Measurements from ENCODE around the gene SNX21.

The SNX21 gene

GRCh38 chr20:45813006-45813340 lies 20.6 kb upstream of the SNX21 start:
- no peaks in the 10 kb centered on the region for H3K9me3 ChIP-seq (ENCODE audit: insufficient read depth, low read depth, low read length)
- no peaks in the 10 kb centered on the region for H3K4me1 ChIP-seq (ENCODE audit: insufficient read depth, low read length)
- H3K36me3 ChIP-seq (ENCODE audit: insufficient read depth, low read depth, low read length), result peaks cover 78% of the 10 kb centered on the region
- H3K9ac ChIP-seq (ENCODE audit: low read depth, low read length), result peak overlapping the region; percentile 97
- H3K27ac ChIP-seq (ENCODE audit: low read length), result peak overlapping the region; percentile 46
- no peaks in the 10 kb centered on the region for H3K27me3 ChIP-seq (ENCODE audit: insufficient read depth, low read length)
- peak overlapping the region; percentile 97 for H3K4me3 ChIP-seq (ENCODE audit: low read length)

DNA sequence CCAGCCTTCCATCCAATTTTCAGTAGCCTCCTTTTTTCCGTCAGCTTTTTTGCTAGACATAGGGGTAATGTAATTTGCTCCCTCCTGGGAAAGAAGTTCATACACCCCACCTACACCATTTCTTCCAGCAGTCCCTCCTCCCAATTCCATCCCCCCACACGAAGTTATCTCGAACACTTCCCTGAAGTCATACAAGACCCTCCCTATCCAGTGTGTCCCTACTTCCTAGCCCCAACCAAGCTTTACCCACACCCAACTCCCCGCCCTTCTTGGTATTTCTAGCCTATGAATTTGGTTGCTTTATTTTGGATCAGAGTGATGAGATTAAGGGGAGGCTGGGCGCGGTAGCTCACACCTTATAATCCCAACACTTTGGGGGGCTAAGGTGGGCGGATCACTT lies 20.1 kb upstream of the SNX21 start:
- H3K36me3 ChIP-seq (ENCODE audit: insufficient read depth, low read depth, low read length), result peaks cover 75% of the 10 kb centered on the region
- peak overlapping the region; percentile 97 for H3K9ac ChIP-seq (ENCODE audit: low read depth, low read length)
- no peak overlapping the region for H3K27ac ChIP-seq (ENCODE audit: low read length)
- peak overlapping the region; percentile 97 for H3K4me3 ChIP-seq (ENCODE audit: low read length)
- no peaks in the 10 kb centered on the region for H3K27me3 ChIP-seq (ENCODE audit: insufficient read depth, low read length)
- no peaks in the 10 kb centered on the region for H3K4me1 ChIP-seq (ENCODE audit: insufficient read depth, low read length)
- H3K9me3 ChIP-seq (ENCODE audit: insufficient read depth, low read depth, low read length), result no peaks in the 10 kb centered on the region

DNA sequence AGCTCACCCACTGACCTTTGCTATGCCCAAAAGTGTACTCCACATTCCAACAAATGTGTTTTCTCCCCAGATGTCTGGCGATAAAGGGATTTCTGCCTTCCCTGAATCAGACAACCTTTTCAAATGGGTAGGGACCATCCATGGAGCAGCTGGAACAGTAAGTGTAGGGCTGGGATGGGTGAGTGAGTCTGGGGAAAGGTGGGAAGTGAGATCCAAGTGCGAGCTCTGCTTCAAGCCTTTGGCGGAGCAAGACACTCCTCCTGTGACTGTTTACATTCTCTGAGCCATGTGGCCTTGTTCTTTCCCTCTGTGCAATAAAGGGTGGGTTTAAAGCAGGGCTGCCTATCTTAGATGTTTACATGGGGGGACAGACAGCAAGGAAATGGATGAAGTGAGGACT lies 19.3 kb upstream of the SNX21 start:
- no peaks in the 10 kb centered on the region for H3K4me1 ChIP-seq (ENCODE audit: insufficient read depth, low read length)
- no peaks in the 10 kb centered on the region for H3K9me3 ChIP-seq (ENCODE audit: insufficient read depth, low read depth, low read length)
- H3K9ac ChIP-seq (ENCODE audit: low read depth, low read length), result no peak overlapping the region
- peak overlapping the region; percentile 36; the same call in 1 of the 2 replicates for H3K4me3 ChIP-seq (ENCODE audit: low read length)
- no peak overlapping the region for H3K27ac ChIP-seq (ENCODE audit: low read length)
- H3K27me3 ChIP-seq (ENCODE audit: insufficient read depth, low read length), result no peaks in the 10 kb centered on the region
- peaks cover 68% of the 10 kb centered on the region for H3K36me3 ChIP-seq (ENCODE audit: insufficient read depth, low read depth, low read length)

DNA sequence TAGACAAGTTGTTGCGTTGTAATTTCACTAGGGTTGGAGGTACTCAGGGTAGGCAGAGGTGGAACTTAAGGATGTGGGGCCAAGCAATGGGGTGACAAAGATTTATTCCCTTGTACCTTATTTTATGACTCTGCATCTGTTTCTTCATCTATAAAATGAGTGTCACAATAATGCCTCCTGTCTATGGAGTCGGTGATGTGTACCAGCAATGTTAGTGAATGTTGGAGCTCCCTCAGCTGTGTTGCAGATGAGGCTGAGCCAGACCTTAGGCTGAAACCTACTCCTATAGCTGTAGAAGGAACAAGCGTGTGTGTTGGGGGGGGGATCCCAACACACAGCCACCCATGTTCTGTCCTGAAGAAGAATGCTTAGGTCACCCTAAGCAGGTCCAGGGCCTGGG lies 16.6 kb upstream of the SNX21 start:
- Histone ChIP-seq H3K4me3 (ENCODE audit: low read length) (no peak overlapping the region), H3K27me3 (ENCODE audit: insufficient read depth, low read length) (no peaks in the 10 kb centered on the region), H3K36me3 (ENCODE audit: insufficient read depth, low read depth, low read length) (peaks cover 49% of the 10 kb centered on the region), H3K4me1 (ENCODE audit: insufficient read depth, low read length) (no peaks in the 10 kb centered on the region; the same call in 1 of the 2 replicates), H3K27ac (ENCODE audit: low read length) (no peak overlapping the region), H3K9me3 (ENCODE audit: insufficient read depth, low read depth, low read length) (no peaks in the 10 kb centered on the region), H3K9ac (ENCODE audit: low read depth, low read length) (no peak overlapping the region)

DNA sequence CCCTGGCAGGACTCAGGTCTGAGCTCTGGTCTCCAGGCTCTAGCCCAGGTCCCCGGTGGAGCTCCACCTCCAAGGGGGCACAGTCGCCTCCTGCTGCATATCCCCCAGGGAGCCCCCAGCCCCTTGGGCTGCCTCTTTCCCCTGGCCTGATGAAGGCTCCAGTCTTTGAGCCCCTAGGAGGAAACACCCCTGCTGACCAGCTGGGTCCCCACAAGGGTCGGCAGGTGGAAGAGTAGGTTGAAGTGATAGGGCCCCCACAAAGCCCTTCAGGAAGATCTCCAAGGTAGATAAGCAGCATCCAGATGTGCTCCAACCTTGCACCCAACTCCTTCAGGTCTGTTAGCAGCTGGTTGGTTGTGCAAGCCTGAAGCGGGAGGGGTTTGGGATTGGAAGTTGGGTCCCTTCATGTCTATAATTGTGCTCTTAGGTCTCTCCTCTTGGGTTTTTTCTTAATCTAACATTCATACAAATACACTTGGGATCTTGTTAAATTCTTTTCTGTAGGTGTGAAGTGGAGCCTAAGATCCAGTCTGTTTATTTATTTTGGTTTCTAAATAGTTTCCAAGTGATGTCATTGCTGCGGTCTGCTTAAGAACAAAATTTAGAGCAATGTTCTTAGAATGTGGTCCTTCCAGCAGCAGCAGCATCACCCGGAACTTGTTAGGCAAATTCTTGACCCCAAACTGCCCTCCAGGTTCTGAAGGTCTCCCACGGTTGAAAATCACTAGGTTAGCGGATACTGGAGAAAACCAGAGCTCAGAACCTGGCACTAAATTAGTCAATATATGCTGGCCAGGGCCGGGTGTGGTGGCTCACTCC lies 16.0 kb upstream of the SNX21 start:
- H3K36me3 ChIP-seq (ENCODE audit: insufficient read depth, low read depth, low read length), result peaks cover 49% of the 10 kb centered on the region
- no peak overlapping the region for H3K27ac ChIP-seq (ENCODE audit: low read length)
- H3K9me3 ChIP-seq (ENCODE audit: insufficient read depth, low read depth, low read length), result no peaks in the 10 kb centered on the region
- no peak overlapping the region for H3K9ac ChIP-seq (ENCODE audit: low read depth, low read length)
- H3K4me3 ChIP-seq (ENCODE audit: low read length), result no peak overlapping the region
- no peaks in the 10 kb centered on the region; the same call in 1 of the 2 replicates for H3K4me1 ChIP-seq (ENCODE audit: insufficient read depth, low read length)
- 0 out of 2 replicates have a peak, but pooled peaks cover 2% of the 10 kb centered on the region for H3K27me3 ChIP-seq (ENCODE audit: insufficient read depth, low read length)

GRCh38 chr20:45818239-45818638 lies 15.4 kb upstream of the SNX21 start:
- Histone ChIP-seq H3K9ac (ENCODE audit: low read depth, low read length) (no peak overlapping the region), H3K4me3 (ENCODE audit: low read length) (no peak overlapping the region), H3K27me3 (ENCODE audit: insufficient read depth, low read length) (peaks cover 8% of the 10 kb centered on the region), H3K4me1 (ENCODE audit: insufficient read depth, low read length) (no peaks in the 10 kb centered on the region; the same call in 1 of the 2 replicates), H3K9me3 (ENCODE audit: insufficient read depth, low read depth, low read length) (no peaks in the 10 kb centered on the region), H3K27ac (ENCODE audit: low read length) (no peak overlapping the region), H3K36me3 (ENCODE audit: insufficient read depth, low read depth, low read length) (peaks cover 47% of the 10 kb centered on the region)

DNA sequence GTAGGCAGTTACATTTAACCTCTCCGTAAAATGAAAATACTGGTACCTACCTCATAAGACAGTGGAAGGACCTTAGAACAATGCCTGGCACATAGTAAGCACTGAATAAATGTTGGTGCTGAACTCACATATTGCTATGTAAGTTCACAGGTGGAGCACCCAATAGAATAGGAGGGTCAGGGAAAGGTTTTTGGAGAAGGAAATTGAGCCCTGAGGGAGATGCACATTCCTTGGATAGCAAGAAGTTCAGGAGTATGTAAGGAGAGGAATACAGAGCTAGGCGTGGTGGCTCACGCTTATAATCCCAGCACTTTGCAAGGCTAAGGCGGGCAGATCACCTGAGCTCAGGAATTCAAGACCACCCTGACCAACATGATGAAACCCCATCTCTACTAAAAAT lies 14.1 kb upstream of the SNX21 start:
- Histone ChIP-seq H3K4me1 (ENCODE audit: insufficient read depth, low read length) (no peaks in the 10 kb centered on the region; the same call in 1 of the 2 replicates), H3K9ac (ENCODE audit: low read depth, low read length) (no peak overlapping the region)

DNA sequence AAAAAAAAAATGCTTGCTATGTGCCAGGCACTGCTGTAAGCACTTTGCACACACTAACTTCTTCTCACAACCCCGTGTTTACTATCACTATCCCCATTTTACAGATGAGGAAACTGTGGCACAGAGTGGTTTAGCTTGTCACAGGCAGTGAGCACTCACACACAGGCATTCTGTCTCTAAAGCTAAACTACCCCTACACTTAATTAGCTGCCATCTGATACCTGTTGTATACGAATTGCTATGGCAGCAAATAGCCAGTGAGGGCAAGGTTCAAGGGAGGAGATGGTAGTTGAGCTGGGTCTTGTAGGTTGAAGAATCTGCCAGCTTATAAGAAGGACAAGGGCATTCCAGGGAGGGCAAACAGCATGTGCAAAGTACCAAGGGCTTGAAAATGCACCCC lies 11.7 kb upstream of the SNX21 start:
- no peak overlapping the region for H3K9ac ChIP-seq (ENCODE audit: low read depth, low read length)
- H3K4me3 ChIP-seq (ENCODE audit: low read length), result no peak overlapping the region
- H3K4me1 ChIP-seq (ENCODE audit: insufficient read depth, low read length), result no peaks in the 10 kb centered on the region; the same call in 1 of the 2 replicates
- H3K9me3 ChIP-seq (ENCODE audit: insufficient read depth, low read depth, low read length), result no peaks in the 10 kb centered on the region
- peaks cover 13% of the 10 kb centered on the region; the same call in 1 of the 2 replicates for H3K36me3 ChIP-seq (ENCODE audit: insufficient read depth, low read depth, low read length)
- H3K27ac ChIP-seq (ENCODE audit: low read length), result no peak overlapping the region
- H3K27me3 ChIP-seq (ENCODE audit: insufficient read depth, low read length), result peaks cover 24% of the 10 kb centered on the region

More for the DNA sequence above, 14.1 kb upstream of the SNX21 start:
- H3K4me3 ChIP-seq (ENCODE audit: low read length), result no peak overlapping the region
- no peaks in the 10 kb centered on the region for H3K9me3 ChIP-seq (ENCODE audit: insufficient read depth, low read depth, low read length)
- peaks cover 36% of the 10 kb centered on the region for H3K36me3 ChIP-seq (ENCODE audit: insufficient read depth, low read depth, low read length)
- no peak overlapping the region for H3K27ac ChIP-seq (ENCODE audit: low read length)
- peaks cover 20% of the 10 kb centered on the region for H3K27me3 ChIP-seq (ENCODE audit: insufficient read depth, low read length)

- Histone ChIP-seq H3K9me3 (ENCODE audit: insufficient read depth, low read depth, low read length) (no peaks in the 10 kb centered on the region), H3K4me3 (ENCODE audit: low read length) (no peak overlapping the region), H3K27me3 (ENCODE audit: insufficient read depth, low read length) (peaks cover 24% of the 10 kb centered on the region), H3K4me1 (ENCODE audit: insufficient read depth, low read length) (no peaks in the 10 kb centered on the region; the same call in 1 of the 2 replicates), H3K27ac (ENCODE audit: low read length) (no peak overlapping the region), H3K36me3 (ENCODE audit: insufficient read depth, low read depth, low read length) (0 out of 2 replicates have a peak, but pooled peaks cover 4% of the 10 kb centered on the region), H3K9ac (ENCODE audit: low read depth, low read length) (no peak overlapping the region)
These were observed 10.7 kb upstream of the SNX21 start for GRCh38 chr20:45822857-45823256.

DNA sequence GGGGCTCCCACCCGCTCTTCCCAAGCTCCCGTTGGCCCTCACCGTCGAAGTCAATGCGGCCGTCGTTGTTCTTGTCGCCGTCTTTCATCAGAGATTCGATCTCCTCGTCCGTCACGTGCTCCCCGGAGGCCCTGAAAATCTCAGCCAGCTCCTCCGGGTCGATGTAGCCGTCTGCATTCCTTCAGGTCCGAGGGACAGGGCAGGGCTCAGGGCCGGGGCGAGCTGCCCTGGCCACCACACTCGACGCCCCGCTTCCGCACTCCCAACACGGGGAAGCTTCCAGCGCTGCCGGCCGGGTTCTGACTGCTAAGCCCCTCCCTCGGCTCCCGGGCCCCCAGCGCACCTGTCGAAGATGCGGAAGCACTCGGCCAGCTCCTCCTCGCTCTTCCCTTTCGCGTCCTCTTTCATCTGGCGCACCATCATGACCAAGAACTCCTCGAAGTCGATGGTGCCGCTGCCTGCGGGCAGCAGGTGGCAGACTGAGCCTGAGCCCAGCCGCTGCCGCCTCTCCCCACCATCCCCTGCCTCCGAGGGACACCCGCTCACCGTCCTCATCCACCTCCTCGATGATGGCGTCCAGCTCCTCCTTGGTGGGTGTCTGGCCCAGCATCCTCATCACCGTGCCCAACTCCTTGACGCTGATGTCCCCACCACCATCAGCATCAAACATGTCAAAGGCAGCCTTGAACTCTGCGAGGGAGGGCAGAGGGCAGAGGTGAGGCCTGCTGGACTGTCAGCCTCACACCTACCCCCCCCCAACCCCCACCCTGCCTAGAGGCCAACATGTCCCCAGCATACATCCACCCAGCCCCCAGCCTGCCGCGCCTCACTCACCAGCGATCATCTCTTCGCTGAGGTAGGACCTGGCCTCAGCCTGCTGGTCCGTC lies 9.4 kb upstream of the SNX21 start:
- H3K4me1 ChIP-seq (ENCODE audit: insufficient read depth, low read length), result no peaks in the 10 kb centered on the region; the same call in 1 of the 2 replicates
- no peak overlapping the region for H3K9ac ChIP-seq (ENCODE audit: low read depth, low read length)
- H3K27me3 ChIP-seq (ENCODE audit: insufficient read depth, low read length), result peaks cover 24% of the 10 kb centered on the region
- no peak overlapping the region for H3K27ac ChIP-seq (ENCODE audit: low read length)
- no peaks in the 10 kb centered on the region for H3K9me3 ChIP-seq (ENCODE audit: insufficient read depth, low read depth, low read length)
- H3K4me3 ChIP-seq (ENCODE audit: low read length), result peak overlapping the region; percentile 38; the same call in 1 of the 2 replicates
- 0 out of 2 replicates have a peak, but pooled peaks cover 4% of the 10 kb centered on the region for H3K36me3 ChIP-seq (ENCODE audit: insufficient read depth, low read depth, low read length)

GRCh38 chr20:45826381-45827019 lies 7.1 kb upstream of the SNX21 start:
- Histone ChIP-seq H3K27ac (ENCODE audit: low read length) (no peak overlapping the region), H3K4me3 (ENCODE audit: low read length) (no peak overlapping the region), H3K4me1 (ENCODE audit: insufficient read depth, low read length) (no peaks in the 10 kb centered on the region), H3K27me3 (ENCODE audit: insufficient read depth, low read length) (peaks cover 24% of the 10 kb centered on the region), H3K9me3 (ENCODE audit: insufficient read depth, low read depth, low read length) (no peaks in the 10 kb centered on the region), H3K36me3 (ENCODE audit: insufficient read depth, low read depth, low read length) (no peaks in the 10 kb centered on the region), H3K9ac (ENCODE audit: low read depth, low read length) (no peak overlapping the region)

Measured in iPS-20b (cell line).